Progenitor cell of endocrine pancreas (in vitro differentiated cells): ENCODE results near the gene ALOX15. TPM values are rescaled to one million over a fixed set of nuclear protein-coding genes. Genes with fewer than 3 reads are reported as not detected.

ENCODE experiments used
- DNase-seq: peaks from one replicate; pipeline ENCODE4 v3.0.0; 2021; ENCODE audit warnings: low spot score; ENCODE audit not compliant: unreplicated experiment
- H3K27ac Mint-ChIP-seq: 2 replicates; pipeline ENCODE4 v1.8.0; 2021; ENCODE audit warnings: mild to moderate bottlenecking, moderate library complexity, mixed read lengths
- H3K27me3 Mint-ChIP-seq: 2 replicates; pipeline ENCODE4 v1.8.0; 2021; ENCODE audit warnings: mixed read lengths
- H3K36me3 Mint-ChIP-seq: 2 replicates; pipeline ENCODE4 v1.8.0; 2022; ENCODE audit warnings: mixed read lengths; ENCODE audit not compliant: insufficient read depth
- H3K4me1 Mint-ChIP-seq: 2 replicates; pipeline ENCODE4 v1.8.0; 2021; ENCODE audit warnings: low read depth, mixed read lengths
- H3K4me3 Mint-ChIP-seq: 2 replicates; pipeline ENCODE4 v1.8.0; 2021; ENCODE audit warnings: low read depth, mild to moderate bottlenecking, moderate library complexity, mixed read lengths
- H3K9me3 Mint-ChIP-seq: 2 replicates; pipeline ENCODE4 v1.8.0; 2021; ENCODE audit warnings: low read depth, mixed read lengths
- CTCF ChIP-seq: fragments of 200-600 bp; sonication (generic); IDR thresholded peaks from one replicate; pipeline ENCODE4 v1.5.0; 2021; ENCODE audit warnings: antibody characterized with exemption, mild to moderate bottlenecking; ENCODE audit not compliant: unreplicated experiment
- total RNA-seq: library from RNA; stranded (reverse); gene quantifications from 2 replicates; pipeline ENCODE4 v1.2.1, GENCODE V29; 2021

The ALOX15 gene
- total RNA-seq, 1 donor from 2014 or later, result 0.69 TPM

- TF ChIP-seq CTCF, result no peak
- peaks cover 19% of the 10 kb centered on the region for H3K36me3 Mint-ChIP-seq
- DNase-seq, result no peak
These were observed 37.1 kb upstream of the ALOX15 start for GRCh38 chr17:4678448-4679026.

GRCh38 chr17:4676791-4677190 is 35.3 kb upstream of the ALOX15 start:
- DNase-seq, result no peak
- Mint-ChIP-seq H3K27me3 (no peaks in the 10 kb centered on the region), H3K27ac (no peak overlapping the region), H3K4me3 (no peak overlapping the region), H3K9me3 (no peaks in the 10 kb centered on the region), H3K4me1 (no peaks in the 10 kb centered on the region), H3K36me3 (peaks cover 12% of the 10 kb centered on the region)
- TF ChIP-seq CTCF, result no peak

More at GRCh38 chr17:4678448-4679026, 37.1 kb upstream of the ALOX15 start:
- Mint-ChIP-seq H3K4me3 (no peak overlapping the region), H3K27ac (no peak overlapping the region), H3K27me3 (no peaks in the 10 kb centered on the region), H3K9me3 (no peaks in the 10 kb centered on the region), H3K4me1 (no peaks in the 10 kb centered on the region)

- Mint-ChIP-seq H3K9me3 (no peaks in the 10 kb centered on the region), H3K36me3 (peaks cover 19% of the 10 kb centered on the region), H3K27me3 (no peaks in the 10 kb centered on the region), H3K27ac (no peak overlapping the region), H3K4me3 (no peak overlapping the region), H3K4me1 (no peaks in the 10 kb centered on the region)
- TF ChIP-seq CTCF, result no peak
- no peak for DNase-seq
These were observed 34.3 kb upstream of the ALOX15 start for GRCh38 chr17:4675791-4676190.

- TF ChIP-seq CTCF, result no peak
- H3K36me3 Mint-ChIP-seq, result peaks cover 19% of the 10 kb centered on the region
- DNase-seq, result no peak
- no peaks in the 10 kb centered on the region for H3K27me3 Mint-ChIP-seq
- H3K27ac Mint-ChIP-seq, result no peak overlapping the region
- H3K9me3 Mint-ChIP-seq, result no peaks in the 10 kb centered on the region
- H3K4me1 Mint-ChIP-seq, result no peaks in the 10 kb centered on the region
- H3K4me3 Mint-ChIP-seq, result no peak overlapping the region
These were observed 33.2 kb upstream of the ALOX15 start for GRCh38 chr17:4674685-4674998.

- Mint-ChIP-seq H3K27me3 (no peaks in the 10 kb centered on the region), H3K4me3 (no peak overlapping the region), H3K36me3 (peaks cover 17% of the 10 kb centered on the region), H3K4me1 (no peaks in the 10 kb centered on the region), H3K9me3 (no peaks in the 10 kb centered on the region), H3K27ac (no peak overlapping the region)
- no peak for DNase-seq
- no peak for TF ChIP-seq CTCF
These were observed 32.7 kb upstream of the ALOX15 start for GRCh38 chr17:4673986-4674684.
